Mesodermal cell (in vitro differentiated cells): ENCODE measurements around the gene SNAPC1.

Experiments used
- H3K27ac ChIP-seq: 2 replicates; pipeline ENCODE4 v1.7.0; 2013; ENCODE audit warnings: mild to moderate bottlenecking, low read depth, low read length, moderate library complexity; ENCODE audit not compliant: severe bottlenecking
- H3K36me3 ChIP-seq: 2 replicates; pipeline ENCODE4 v1.7.1; 2013; ENCODE audit warnings: mild to moderate bottlenecking, low read length, moderate library complexity; ENCODE audit not compliant: control insufficient read depth, insufficient read depth
- H3K4me1 ChIP-seq: one replicate; pipeline ENCODE4 v1.7.1; 2013; ENCODE audit warnings: mild to moderate bottlenecking, low read length; ENCODE audit not compliant: insufficient read depth, control insufficient read depth, poor library complexity, severe bottlenecking
- H3K4me3 ChIP-seq: 2 replicates; pipeline ENCODE4 v1.7.0; 2013; ENCODE audit warnings: low read length, control low read depth, mild to moderate bottlenecking; ENCODE audit not compliant: insufficient read depth, poor library complexity, severe bottlenecking; ENCODE audit errors: extremely low read depth
- H3K9me3 ChIP-seq: 2 replicates; pipeline ENCODE4 v1.7.1; 2013; ENCODE audit warnings: mild to moderate bottlenecking, low read length, moderate library complexity; ENCODE audit not compliant: control insufficient read depth

SNAPC1 gene

GRCh38 chr14:61841145-61841544 is 78.9 kb downstream of the SNAPC1 start:
- Histone ChIP-seq H3K4me1 (no peaks in the 10 kb centered on the region), H3K36me3 (no peaks in the 10 kb centered on the region), H3K4me3 (no peak overlapping the region), H3K9me3 (no peaks in the 10 kb centered on the region), H3K27ac (no peak overlapping the region)
